WTC11 (cell line): Measurements from ENCODE around the gene SPATA3. TPM values are rescaled to one million over a fixed set of nuclear protein-coding genes. Genes with fewer than 3 reads are reported as not detected.

Experiments
- ATAC-seq: fragments of 200-7000 bp; cut with Tn5 transposase; 2 replicates; pipeline ENCODE4 v1.10.0; 2021; ENCODE audit warnings: mild to moderate bottlenecking, moderate library complexity
- CTCF ChIA-PET: fragments of 300-600 bp; sonication (Branson Sonifier 250); formaldehyde crosslinking; loops from one replicate; lab custom pipeline; 2021; ENCODE audit warnings: antibody characterized with exemption; lab: Charles Lee
- POLR2A ChIA-PET: fragments of 350-600 bp; sonication (Branson Sonifier 250); formaldehyde crosslinking; loops from one replicate; lab custom pipeline; 2021; ENCODE audit warnings: antibody characterized with exemption; lab: Charles Lee
- DNase-seq: peaks from one replicate; pipeline ENCODE4 v3.0.0; 2021; ENCODE audit warnings: low spot score
- H3K27ac Mint-ChIP-seq: 2 replicates; pipeline ENCODE4 v1.8.0; 2021; ENCODE audit warnings: mixed read lengths
- H3K27me3 Mint-ChIP-seq: 2 replicates; pipeline ENCODE4 v1.8.0; 2021; ENCODE audit warnings: low read depth, mild to moderate bottlenecking, moderate library complexity, mixed read lengths
- H3K36me3 Mint-ChIP-seq: 2 replicates; pipeline ENCODE4 v1.8.0; 2021; ENCODE audit warnings: mixed read lengths
- H3K4me1 Mint-ChIP-seq: 2 replicates; pipeline ENCODE4 v1.8.0; 2022; ENCODE audit warnings: mixed read lengths
- H3K4me3 Mint-ChIP-seq: 2 replicates; pipeline ENCODE4 v1.8.0; 2021; ENCODE audit warnings: mild to moderate bottlenecking, moderate library complexity, mixed read lengths
- H3K9me3 Mint-ChIP-seq: 2 replicates; pipeline ENCODE4 v1.8.0; 2021; ENCODE audit warnings: mixed read lengths
- CBFB ChIP-seq: sonication (generic); formaldehyde crosslinking; IDR thresholded peaks from 2 replicates; pipeline ENCODE4 v1.8.1; 2022; ENCODE audit warnings: mild to moderate bottlenecking, low read depth, missing genetic modification reagents
- ETV6 ChIP-seq: sonication (generic); formaldehyde crosslinking; IDR thresholded peaks from 2 replicates; pipeline ENCODE4 v1.8.1; 2022; ENCODE audit warnings: mild to moderate bottlenecking, missing genetic modification reagents
- FOXP1 ChIP-seq: sonication (generic); formaldehyde crosslinking; IDR thresholded peaks from 2 replicates; pipeline ENCODE4 v1.8.0; 2022; ENCODE audit warnings: missing genetic modification reagents, mild to moderate bottlenecking, moderate library complexity, borderline replicate concordance
- GRHL2 ChIP-seq: fragments of 250-450 bp; sonication (Bioruptor Pico); IDR thresholded peaks from 2 replicates; pipeline ENCODE4 v1.8.0; 2022; ENCODE audit warnings: mild to moderate bottlenecking, moderate library complexity; ENCODE audit not compliant: insufficient replicate concordance, severe bottlenecking
- MXD4 ChIP-seq: fragments of 250-450 bp; sonication (Bioruptor Pico); IDR thresholded peaks from 2 replicates; pipeline ENCODE4 v1.8.0; 2021; ENCODE audit warnings: mild to moderate bottlenecking, moderate library complexity, borderline replicate concordance
- NFYB ChIP-seq: sonication (generic); formaldehyde crosslinking; conservative IDR thresholded peaks from 2 replicates; pipeline ENCODE4 v1.8.0; 2022; ENCODE audit warnings: low read depth, missing genetic modification reagents
- NR1H2 ChIP-seq: sonication (generic); formaldehyde crosslinking; IDR thresholded peaks from 2 replicates; pipeline ENCODE4 v1.9.0; 2021; ENCODE audit warnings: mild to moderate bottlenecking, moderate library complexity, missing genetic modification reagents
- SMAD3 ChIP-seq: sonication (generic); formaldehyde crosslinking; IDR thresholded peaks from 2 replicates; pipeline ENCODE4 v1.8.0; 2022; ENCODE audit warnings: missing genetic modification reagents, mild to moderate bottlenecking, borderline replicate concordance
- SMAD4 ChIP-seq: sonication (generic); formaldehyde crosslinking; IDR thresholded peaks from 2 replicates; pipeline ENCODE4 v1.8.0; 2022; ENCODE audit warnings: mild to moderate bottlenecking, missing genetic modification reagents
- TCF7 ChIP-seq: sonication (generic); formaldehyde crosslinking; IDR thresholded peaks from 2 replicates; pipeline ENCODE4 v1.8.0; 2022; ENCODE audit warnings: mild to moderate bottlenecking, low read depth, missing genetic modification reagents, moderate library complexity
- TP53 ChIP-seq: sonication (generic); formaldehyde crosslinking; IDR thresholded peaks from 2 replicates; pipeline ENCODE4 v1.8.1; 2023; ENCODE audit warnings: mild to moderate bottlenecking, missing genetic modification reagents
- ZNF138 ChIP-seq: sonication (generic); formaldehyde crosslinking; conservative IDR thresholded peaks from 2 replicates; pipeline ENCODE4 v1.8.1; 2022; ENCODE audit warnings: mild to moderate bottlenecking, moderate library complexity, missing genetic modification reagents
- ZNF423 ChIP-seq: fragments of 250-450 bp; sonication (Bioruptor Pico); IDR thresholded peaks from 2 replicates; pipeline ENCODE4 v2.1.2; 2022; ENCODE audit warnings: mild to moderate bottlenecking, moderate library complexity
- total RNA-seq: library from RNA; stranded (reverse); gene quantifications from 3 replicates; pipeline ENCODE4 v1.2.3, GENCODE V29; 2021
- TF ChIP-seq, protein P1 (sequence below): sonication (generic); formaldehyde crosslinking; IDR thresholded peaks from 2 replicates; pipeline ENCODE4 v1.8.1; 2022; ENCODE audit warnings: low read depth, missing genetic modification reagents, borderline replicate concordance
- TF ChIP-seq, protein P2 (sequence below): sonication (generic); formaldehyde crosslinking; IDR thresholded peaks from 2 replicates; pipeline ENCODE4 v1.8.0; 2022; ENCODE audit warnings: mild to moderate bottlenecking, missing genetic modification reagents
- TF ChIP-seq, protein P3 (sequence below): fragments of 250-450 bp; sonication (Bioruptor Pico); conservative IDR thresholded peaks from 2 replicates; pipeline ENCODE4 v1.9.0; 2021; ENCODE audit warnings: mild to moderate bottlenecking
- TF ChIP-seq, protein P4 (sequence below): sonication (generic); formaldehyde crosslinking; IDR thresholded peaks from 2 replicates; pipeline ENCODE4 v1.8.0; 2022; ENCODE audit warnings: mild to moderate bottlenecking, missing genetic modification reagents
- TF ChIP-seq, protein P5 (sequence below): sonication (generic); formaldehyde crosslinking; IDR thresholded peaks from 2 replicates; pipeline ENCODE4 v1.8.1; 2023; ENCODE audit warnings: mild to moderate bottlenecking, missing genetic modification reagents, moderate library complexity

Gene SPATA3
- total RNA-seq, 1 experiment from 2014 or later, result not detected

DNA sequence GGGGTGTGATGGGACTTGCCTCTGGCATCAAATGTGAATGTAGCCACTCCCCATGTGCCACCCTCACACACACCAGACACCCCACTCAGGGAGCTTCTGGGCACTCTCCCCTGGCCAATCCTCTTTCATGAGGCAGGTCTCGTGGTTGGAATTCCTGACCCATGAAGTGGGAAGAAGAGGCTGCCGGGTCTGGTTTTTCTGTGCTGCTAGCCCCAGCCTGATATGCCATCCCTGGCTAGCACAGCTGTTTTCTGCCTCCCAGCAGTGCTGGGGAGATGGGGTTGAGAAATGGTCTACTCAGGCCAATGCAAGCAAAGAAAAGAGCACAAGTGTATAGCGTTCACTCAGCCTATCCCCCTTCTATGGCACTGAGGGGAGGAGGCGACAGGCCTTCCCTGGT, 40.2 kb downstream of the SPATA3 start:
- Mint-ChIP-seq H3K9me3 (no peaks in the 10 kb centered on the region), H3K36me3 (no peaks in the 10 kb centered on the region), H3K27ac (no peak overlapping the region), H3K4me3 (peak overlapping the region; percentile 58), H3K27me3 (peaks cover 83% of the 10 kb centered on the region), H3K4me1 (peaks cover 11% of the 10 kb centered on the region)
- no peak for ATAC-seq
- ChIA-PET CTCF (interaction anchor here (1.4 kb wide), 1 partner anchor 17 kb away, joined by 5 read pairs; no protein-coding TSS in a partner anchor), POLR2A (interaction anchor here (0.5 kb wide), 1 partner anchor 140 kb away, joined by 3 read pairs; no protein-coding TSS in a partner anchor)
- DNase-seq, result no peak
- TF ChIP-seq TCF7 (CRISPR knock-in tag), result no peak
- no peak for TF ChIP-seq NR1H2 (CRISPR knock-in tag)
- no peak for TF ChIP-seq FOXP1 (CRISPR knock-in tag)
- TF ChIP-seq TP53 (CRISPR knock-in tag), result no peak
- TF ChIP-seq, protein P1, sequence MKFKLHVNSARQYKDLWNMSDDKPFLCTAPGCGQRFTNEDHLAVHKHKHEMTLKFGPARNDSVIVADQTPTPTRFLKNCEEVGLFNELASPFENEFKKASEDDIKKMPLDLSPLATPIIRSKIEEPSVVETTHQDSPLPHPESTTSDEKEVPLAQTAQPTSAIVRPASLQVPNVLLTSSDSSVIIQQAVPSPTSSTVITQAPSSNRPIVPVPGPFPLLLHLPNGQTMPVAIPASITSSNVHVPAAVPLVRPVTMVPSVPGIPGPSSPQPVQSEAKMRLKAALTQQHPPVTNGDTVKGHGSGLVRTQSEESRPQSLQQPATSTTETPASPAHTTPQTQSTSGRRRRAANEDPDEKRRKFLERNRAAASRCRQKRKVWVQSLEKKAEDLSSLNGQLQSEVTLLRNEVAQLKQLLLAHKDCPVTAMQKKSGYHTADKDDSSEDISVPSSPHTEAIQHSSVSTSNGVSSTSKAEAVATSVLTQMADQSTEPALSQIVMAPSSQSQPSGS (CRISPR knock-in tag), result no peak
- TF ChIP-seq, protein P2, sequence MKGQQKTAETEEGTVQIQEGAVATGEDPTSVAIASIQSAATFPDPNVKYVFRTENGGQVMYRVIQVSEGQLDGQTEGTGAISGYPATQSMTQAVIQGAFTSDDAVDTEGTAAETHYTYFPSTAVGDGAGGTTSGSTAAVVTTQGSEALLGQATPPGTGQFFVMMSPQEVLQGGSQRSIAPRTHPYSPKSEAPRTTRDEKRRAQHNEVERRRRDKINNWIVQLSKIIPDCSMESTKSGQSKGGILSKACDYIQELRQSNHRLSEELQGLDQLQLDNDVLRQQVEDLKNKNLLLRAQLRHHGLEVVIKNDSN, result no peak
- no peak for TF ChIP-seq SMAD3 (CRISPR knock-in tag)
- no peak for TF ChIP-seq ETV6 (CRISPR knock-in tag)

DNA sequence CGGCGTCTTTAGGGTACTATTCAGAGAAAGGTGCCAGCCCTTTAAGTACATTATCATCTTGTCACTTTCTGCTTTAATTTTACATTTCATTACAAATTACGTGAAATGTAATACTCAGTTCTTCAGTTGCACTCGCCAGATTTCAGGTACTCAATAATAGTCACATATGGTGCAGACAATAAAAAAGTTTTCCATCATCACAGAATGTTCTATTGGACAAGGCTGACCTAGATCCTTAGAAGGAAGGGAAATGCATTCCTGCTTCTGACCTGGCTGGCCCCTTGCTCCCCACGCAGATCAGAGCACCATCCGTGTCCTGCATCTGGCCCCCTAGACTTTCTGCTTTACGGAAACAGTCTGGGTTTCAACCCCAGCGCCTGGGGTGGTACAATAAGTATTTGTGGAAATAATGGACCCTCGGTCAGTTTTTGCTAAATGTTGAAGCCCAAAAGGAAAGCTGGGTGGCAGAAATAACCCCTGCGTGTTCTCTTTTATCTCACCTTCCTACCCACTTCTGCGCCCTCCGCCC, 40.7 kb downstream of the SPATA3 start:
- TF ChIP-seq, protein P3, sequence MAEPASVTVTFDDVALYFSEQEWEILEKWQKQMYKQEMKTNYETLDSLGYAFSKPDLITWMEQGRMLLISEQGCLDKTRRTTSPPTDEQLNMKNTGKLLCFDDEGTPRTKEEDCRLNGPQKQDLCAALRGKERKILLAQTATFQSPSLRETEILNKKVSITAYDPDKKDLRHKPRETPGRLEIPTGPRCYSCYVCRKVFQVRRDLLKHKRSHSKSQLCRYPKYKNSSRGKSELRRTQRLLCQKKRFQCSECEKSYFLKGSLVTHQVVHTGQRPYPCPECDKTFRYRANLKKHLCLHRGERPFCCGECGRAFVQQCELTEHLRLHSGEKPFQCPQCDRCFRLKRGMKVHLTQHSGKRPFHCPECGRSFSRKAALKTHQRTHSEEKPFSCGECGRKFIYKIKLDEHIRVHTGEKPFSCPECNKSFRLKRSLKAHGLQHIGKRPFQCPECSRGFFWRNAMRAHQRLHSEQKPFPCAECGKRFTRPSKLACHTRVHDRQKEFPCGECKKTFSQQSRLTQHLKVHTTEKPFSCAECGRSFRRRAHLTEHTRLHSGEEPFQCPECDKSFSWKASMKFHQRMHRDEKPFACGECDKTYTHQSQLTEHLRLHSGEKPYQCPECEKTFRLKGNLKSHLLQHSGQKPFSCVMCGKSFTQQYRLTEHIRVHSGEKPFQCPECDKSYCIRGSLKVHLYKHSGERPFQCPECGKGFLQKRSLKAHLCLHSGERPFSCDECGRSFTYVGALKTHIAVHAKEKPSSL, result no peak
- TF ChIP-seq, protein P4, sequence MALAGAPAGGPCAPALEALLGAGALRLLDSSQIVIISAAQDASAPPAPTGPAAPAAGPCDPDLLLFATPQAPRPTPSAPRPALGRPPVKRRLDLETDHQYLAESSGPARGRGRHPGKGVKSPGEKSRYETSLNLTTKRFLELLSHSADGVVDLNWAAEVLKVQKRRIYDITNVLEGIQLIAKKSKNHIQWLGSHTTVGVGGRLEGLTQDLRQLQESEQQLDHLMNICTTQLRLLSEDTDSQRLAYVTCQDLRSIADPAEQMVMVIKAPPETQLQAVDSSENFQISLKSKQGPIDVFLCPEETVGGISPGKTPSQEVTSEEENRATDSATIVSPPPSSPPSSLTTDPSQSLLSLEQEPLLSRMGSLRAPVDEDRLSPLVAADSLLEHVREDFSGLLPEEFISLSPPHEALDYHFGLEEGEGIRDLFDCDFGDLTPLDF (CRISPR knock-in tag), result no peak
- TF ChIP-seq SMAD4 (CRISPR knock-in tag), result no peak
- H3K27me3 Mint-ChIP-seq, result peaks cover 85% of the 10 kb centered on the region
- H3K4me3 Mint-ChIP-seq, result peak overlapping the region; percentile 58
- H3K27ac Mint-ChIP-seq, result no peak overlapping the region
- ATAC-seq (no peak), DNase-seq (no peak)
- POLR2A ChIA-PET, result interaction anchor here (0.5 kb wide), 1 partner anchor 140 kb away, joined by 3 read pairs; no protein-coding TSS in a partner anchor
- peaks cover 11% of the 10 kb centered on the region for H3K4me1 Mint-ChIP-seq
- H3K9me3 Mint-ChIP-seq, result no peaks in the 10 kb centered on the region
- CTCF ChIA-PET, result interaction anchor here (3.7 kb wide), 1 partner anchor 16 kb away, joined by 23 read pairs; no protein-coding TSS in a partner anchor
- no peaks in the 10 kb centered on the region for H3K36me3 Mint-ChIP-seq

DNA sequence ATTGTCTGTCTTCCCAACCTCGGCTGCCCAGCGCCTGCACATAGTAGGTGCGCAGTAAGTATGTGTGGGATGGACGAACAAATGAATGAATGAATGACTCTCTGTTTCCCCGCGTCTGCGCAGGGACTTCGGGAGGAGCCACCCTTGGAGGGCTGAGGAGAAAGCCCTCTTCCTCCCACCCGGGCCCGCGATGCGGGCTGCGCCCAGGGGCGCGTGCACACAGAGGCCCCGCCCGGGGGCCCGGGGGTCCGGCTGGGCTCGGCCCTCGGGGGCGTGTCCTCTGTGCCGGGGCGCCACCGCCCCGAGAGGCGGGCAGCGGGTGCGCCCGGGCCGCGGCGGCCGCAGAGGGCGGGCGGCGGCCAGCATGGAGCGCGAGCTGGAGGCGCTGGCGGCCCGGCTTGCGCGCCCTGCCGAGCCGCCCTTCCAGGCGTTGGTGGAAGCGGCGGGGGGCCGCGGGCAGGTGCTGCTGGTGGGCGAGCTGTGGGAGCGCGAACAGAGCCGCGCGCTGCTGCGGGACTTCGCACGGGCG, 41.3 kb downstream of the SPATA3 start, which contains the start of gene C2orf72:
TSS of gene C2orf72 (plus strand) at position 322 of the 529 bp plus-strand sequence. CDS start at position 365, 43 bp downstream.
- Mint-ChIP-seq H3K4me3 (peak within 1 kb of the TSS; percentile 69), H3K27ac (no peak within 1 kb of the TSS), H3K36me3 (no peaks in the 10 kb centered on the region), H3K27me3 (peaks cover 79% of the 10 kb centered on the region), H3K9me3 (no peaks in the 10 kb centered on the region), H3K4me1 (peaks cover 11% of the 10 kb centered on the region)
- POLR2A ChIA-PET, result no interaction called here
- DNase-seq, result peak; percentile 26
- peak; percentile 41 for ATAC-seq
- CTCF ChIA-PET, result interaction anchor here (3.7 kb wide), 1 partner anchor 16 kb away, joined by 23 read pairs; no protein-coding TSS in a partner anchor
- TF ChIP-seq, protein P3, result no peak
- TF ChIP-seq CBFB (CRISPR knock-in tag), result no peak
- no peak for TF ChIP-seq ZNF138
- 0 out of 2 replicates have a peak, but pooled peaks have one; percentile 35 for TF ChIP-seq TP53 (CRISPR knock-in tag)
- TF ChIP-seq ZNF423 (CRISPR knock-in tag), result peak; percentile 75
- no peak for TF ChIP-seq NFYB (CRISPR knock-in tag)
- TF ChIP-seq, protein P5, sequence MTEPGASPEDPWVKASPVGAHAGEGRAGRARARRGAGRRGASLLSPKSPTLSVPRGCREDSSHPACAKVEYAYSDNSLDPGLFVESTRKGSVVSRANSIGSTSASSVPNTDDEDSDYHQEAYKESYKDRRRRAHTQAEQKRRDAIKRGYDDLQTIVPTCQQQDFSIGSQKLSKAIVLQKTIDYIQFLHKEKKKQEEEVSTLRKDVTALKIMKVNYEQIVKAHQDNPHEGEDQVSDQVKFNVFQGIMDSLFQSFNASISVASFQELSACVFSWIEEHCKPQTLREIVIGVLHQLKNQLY, result no peak
- TF ChIP-seq, protein P1 (CRISPR knock-in tag), result no peak
- no peak for TF ChIP-seq MXD4
- TF ChIP-seq GRHL2 (CRISPR knock-in tag), result no peak
